ENCODE results near the gene GPN1.
A peak's percentile ranks its signal among the peaks of the same experiment; 100 is the strongest.
"Not testable (repeated sequence)": the region's sequence is repeated elsewhere in the genome, so short reads cannot be mapped to it uniquely, and the experiment has no call there.

GPN1 gene

DNA sequence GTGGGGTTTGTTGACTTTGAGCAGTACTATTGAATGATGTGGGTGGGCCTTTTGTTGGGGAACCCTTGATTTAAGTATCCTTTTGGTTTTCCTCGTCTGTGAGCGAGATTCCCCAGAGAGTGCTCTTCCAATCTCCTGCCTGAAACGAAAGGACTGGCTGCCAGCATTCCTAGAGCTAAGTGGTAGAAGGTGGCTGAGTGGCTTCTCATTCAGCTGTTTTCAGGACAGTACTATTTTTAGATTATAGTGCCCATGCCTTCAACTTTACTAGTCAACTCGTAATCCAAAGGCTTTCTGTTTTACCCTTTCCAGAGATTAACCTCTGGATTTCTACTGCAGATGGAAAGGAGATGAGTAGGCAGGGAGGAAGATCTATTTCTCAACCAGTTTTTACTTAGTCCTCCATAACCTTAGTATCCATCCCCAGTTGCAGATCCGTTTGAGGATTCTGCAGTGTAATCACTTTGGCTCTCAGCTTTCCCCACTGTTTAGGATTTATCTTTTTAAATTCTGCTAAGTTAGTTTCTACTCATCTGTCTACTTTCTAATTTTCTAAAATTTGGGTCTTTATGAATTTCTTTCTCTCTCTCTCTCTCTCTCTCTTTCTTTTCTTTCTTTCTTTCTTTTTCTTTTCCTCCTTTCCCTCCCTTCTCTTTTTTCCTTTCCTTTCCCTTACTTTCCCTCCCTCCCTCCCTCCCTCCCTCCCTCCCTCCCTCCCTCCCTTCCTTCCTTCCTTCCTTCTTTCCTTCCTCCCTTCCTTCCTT is 44.1 kb downstream of the GPN1 start:
- DNase-seq, result no peak

DNA sequence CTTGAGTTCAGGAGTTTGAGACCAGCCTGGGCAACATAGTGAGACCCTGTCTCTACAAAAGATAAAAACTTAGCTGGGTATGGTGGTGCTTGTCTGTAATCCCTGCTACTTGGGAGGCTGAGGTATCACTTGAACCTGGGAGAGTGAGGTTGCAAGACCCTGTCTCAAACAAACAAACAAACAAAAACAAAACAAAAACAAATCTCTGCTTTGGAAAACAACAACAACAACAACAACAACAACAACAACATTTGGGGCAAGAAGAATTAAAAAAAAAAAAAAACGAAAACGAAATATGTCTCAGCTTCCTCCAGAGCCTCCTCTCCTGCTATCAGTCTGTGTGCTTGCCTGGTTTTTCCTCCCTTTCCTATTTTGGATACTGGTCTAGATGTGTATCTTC is 51.7 kb downstream of the GPN1 start:
- no peak for DNase-seq

DNA sequence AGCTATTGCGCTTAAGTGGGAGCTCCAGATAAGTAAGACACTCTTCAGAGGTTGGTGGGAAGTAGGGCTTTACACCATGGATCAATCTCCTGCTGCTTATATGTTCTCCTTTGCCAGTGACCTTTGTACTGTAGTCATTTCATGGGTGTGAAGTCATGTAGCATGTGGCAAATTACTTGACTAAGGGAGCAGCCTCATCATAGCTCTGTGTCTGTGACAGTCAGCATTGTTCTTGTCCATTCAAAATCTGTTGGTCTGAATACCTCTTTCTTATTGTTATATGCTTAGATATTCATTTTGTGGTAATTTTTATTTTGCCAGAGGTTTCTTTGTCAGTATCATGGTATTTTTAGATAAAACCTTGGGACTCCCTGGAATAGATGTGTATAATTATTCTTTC is 53.0 kb downstream of the GPN1 start:
- no peak for DNase-seq

DNA sequence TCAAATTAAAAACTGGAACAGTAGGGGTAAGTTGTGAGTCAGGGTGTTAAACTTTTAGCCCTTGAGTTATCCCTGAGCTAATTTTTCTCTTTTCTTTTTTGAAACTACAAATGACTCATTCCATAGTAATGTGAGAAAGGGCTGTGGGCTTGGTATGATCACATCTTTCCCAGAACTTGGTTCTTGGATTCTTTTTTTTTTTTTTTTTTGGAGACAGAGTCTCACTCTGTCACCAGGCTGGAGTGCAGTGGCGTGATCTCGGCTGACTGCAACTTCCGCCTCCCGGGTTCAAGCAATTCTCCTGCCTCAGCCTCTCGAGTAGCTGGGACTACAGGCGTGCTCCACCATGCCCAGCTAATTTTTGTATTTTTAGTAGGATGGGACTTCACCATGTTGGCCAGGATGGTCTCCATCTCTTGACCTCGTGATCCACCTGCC is 53.5 kb downstream of the GPN1 start:
- not testable (repeated sequence) for DNase-seq

DNA sequence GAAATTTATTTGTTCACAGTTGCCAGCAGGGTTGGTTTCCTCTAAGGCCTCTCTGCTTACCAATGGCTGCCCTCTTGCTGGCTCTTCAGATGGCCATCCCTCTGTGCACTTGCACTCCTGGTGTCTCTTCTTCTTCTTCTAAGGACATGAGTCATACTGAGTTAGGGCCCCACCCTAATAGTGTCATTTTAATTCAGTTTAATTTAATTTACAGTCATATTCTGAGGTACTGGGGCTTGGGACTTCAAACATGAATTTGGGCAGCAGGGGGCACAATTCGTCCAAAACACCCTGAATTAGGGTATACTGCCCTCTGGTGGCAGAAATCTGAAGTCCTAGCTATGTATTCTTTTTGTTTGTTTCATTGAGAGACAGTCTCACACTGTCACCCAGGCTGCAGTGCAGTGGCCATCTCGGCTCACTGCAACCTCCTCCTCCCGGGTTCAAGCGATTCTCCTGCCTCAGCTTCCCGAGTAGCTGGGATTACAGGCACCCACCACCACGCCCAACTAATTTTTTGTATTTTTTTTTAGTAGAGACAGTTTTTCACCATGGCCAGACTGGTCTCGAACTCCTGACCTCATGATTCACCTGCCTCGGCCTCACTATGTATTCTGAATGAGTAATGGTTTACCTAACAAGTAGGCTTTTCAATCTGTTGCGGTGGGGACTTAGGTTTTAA is 54.7 kb downstream of the GPN1 start:
- peak; percentile 91 for DNase-seq

DNA sequence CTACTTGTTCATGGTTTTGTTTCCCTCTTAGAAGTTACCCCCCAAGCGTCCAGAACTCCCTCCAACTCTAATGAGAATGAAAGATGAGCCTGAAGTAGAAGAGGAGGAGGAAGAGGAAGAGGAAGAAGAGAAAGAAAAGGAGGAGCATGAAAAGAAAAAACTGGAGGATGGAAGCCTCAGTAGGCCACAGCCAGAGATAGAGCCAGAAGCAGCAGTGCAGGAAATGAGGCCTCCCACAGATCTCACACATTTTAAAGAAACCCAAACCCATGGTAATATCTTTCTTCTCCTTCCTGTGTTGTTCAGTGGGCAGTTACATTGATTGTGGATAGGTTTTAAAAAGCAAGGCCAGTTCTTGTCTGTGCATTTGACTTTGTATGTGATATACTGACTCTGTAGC is 56.2 kb downstream of the GPN1 start:
- DNase-seq, result not testable (repeated sequence)

DNA sequence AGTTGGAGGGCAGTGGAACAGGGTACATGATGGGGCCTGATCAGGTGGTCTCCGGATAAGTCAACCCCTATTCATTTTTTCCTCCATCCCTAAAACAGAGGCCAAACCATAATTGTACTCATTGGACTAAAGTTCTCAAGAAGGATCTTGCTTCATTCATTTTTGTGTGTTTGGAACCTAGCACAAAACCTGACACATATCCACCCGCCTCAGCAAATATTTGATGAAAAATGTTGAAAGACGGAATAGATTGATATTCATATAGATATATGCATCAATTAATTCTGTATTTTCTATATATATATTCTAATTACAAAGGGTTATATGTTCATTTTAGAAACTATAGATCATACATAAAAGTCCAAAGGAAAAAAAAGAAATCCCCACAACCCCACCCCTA is 56.7 kb downstream of the GPN1 start:
- DNase-seq, result no peak

- no peak for DNase-seq
Observed at GRCh38 chr2:27687232-27687631, 58.4 kb downstream of the GPN1 start.

DNA sequence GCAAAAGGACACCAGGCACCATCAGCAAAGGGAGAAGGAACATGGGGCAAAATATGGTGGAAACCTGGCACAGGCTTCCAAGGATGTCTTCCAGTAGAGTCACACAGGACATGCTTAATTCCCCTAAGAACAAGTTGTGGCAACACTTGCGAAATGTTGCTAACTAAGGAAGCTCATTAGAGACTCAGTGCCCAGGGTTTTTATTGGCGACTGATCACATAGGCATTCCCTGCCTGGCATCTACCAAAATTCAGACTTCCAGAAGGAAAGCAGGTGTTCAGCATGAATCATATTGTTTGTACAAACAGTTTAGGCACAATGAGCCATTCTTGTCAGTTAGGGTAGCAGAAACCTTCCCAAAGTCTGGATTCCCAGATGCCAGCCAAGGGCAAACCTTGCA is 60.6 kb downstream of the GPN1 start:
- no peak for DNase-seq

GRCh38 chr2:27690052-27690451 is 61.2 kb downstream of the GPN1 start:
- DNase-seq, result no peak

- no peak for DNase-seq
Observed at GRCh38 chr2:27697660-27698059, 68.8 kb downstream of the GPN1 start.
